Measurements from ENCODE around the gene CDC23.

The CDC23 gene

DNA sequence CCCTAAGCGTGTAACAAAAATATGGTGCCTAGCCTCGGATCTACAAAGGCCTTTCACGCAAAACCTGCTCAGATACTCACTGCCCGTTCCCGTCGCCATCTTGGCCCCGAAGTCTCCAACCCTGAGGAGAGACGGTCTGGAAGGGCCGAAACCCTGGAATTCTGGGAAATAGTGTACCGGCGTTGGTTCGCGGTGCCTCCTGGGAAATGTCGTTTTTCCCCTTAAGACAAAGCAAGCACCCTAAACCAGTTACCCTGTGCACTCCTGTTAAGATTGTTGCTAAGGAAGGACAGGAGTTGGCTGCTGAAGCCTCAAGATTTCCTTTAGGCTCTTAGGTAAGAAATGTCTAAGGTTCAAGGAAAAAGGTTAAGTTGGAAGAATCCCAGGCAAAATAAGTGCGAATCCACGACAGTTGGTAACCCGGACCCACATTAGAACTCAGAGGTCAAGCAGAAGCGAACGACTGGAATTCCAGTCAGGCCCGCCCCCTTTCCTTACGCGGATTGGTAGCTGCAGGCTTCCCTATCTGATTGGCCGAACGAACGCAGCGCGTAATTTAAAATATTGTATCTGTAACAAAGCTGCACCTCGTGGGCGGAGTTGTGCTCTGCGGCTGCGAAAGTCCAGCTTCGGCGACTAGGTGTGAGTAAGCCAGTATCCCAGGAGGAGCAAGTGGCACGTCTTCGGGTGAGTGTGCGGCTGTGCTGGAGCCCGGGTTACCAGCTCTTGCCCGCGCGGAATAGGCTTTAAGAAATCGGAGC is 34.4 kb downstream of the CDC23 start, which contains the start of the genes BRD8 and KIF20A:
Gene BRD8 (minus strand): TSS at position 115 of the 761 bp plus-strand sequence. CDS start 16 bp downstream, at position 99.
Gene KIF20A (plus strand): TSS at position 597 of the 761 bp plus-strand sequence. CDS start 569 bp downstream, outside the sequence.
- H3K27ac ChIP-seq = peak within 1 kb of the TSS; percentile 96
- no peak for TF ChIP-seq CTCF (conservative IDR thresholded peaks at IDR 0.05)

DNA sequence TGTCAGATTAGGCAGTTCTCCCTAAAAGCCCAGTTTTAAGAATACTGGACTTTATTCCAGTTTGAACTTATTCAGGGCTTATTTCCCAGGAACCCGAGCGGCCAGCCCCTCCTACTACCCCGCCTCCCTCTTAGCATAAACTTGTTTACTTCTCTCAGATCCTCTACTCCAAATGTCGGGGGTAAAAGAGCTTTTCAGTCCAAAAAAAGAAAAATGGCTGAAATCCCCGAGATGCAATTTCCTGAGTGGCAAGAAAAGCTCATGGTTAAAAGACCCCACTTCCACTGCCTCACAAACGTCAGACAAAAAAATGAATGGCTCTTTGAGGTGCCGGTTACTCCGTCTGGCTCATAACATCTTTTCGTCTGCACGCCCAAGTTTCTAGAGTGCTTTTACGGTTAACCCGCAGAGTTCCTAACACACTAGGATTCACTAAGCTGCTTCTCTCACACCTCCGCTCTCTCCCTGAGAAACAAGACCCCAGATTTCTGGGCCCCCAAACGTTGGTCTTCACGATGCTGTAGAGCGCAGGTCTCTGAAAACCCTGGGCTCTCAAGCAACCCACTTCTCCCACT is 35.1 kb downstream of the CDC23 start:
- peak overlapping the region; percentile 96 for H3K27ac ChIP-seq

DNA sequence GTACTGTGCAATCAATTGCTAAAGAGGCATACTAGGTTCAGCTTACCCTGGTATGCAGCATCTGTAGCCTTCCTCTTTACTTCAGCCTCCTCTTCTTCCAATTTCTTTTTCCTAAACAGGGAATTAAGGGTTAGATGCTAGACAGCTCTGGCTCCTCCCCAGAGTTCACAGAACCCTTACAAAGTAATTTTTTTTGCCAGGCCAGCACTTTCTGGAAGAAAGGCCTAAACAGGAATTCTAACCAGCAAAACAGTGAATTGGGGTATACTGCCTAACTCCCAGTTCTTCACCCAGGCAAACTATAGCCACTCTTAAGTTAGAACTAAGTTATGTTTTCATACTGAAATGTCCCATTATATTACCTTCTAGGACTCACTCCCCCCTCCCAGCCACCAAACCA is 42.8 kb downstream of the CDC23 start:
- no peak for TF ChIP-seq CTCF (conservative IDR thresholded peaks at IDR 0.05)
- H3K27ac ChIP-seq = no peak overlapping the region

More for the DNA sequence above, 35.1 kb downstream of the CDC23 start:
- no peak for TF ChIP-seq CTCF (conservative IDR thresholded peaks at IDR 0.05)

- no peak overlapping the region for H3K27ac ChIP-seq
Measured at GRCh38 chr5:138169124-138169523, 44.0 kb downstream of the CDC23 start.

DNA sequence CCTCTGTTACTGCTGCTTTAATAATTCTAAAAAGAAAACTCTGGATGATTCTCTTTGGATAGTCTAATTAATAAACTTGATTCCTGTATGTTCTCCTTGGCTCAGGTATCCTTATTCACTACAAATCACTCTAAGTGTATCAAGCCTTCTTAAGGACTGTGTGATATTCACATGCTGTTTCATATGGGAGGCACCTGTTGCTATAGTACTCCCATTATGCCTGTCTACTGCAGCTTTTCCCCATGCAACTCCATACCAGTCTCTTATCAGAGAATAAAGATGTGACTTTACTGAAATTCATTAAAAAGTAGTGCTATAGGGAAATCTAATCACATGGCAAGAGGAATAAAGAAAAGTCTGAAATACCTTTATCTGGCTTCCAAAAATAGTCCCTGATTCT is 49.4 kb downstream of the CDC23 start:
- TF ChIP-seq CTCF (conservative IDR thresholded peaks at IDR 0.05) = no peak
- H3K27ac ChIP-seq = no peak overlapping the region

More at GRCh38 chr5:138169124-138169523, 44.0 kb downstream of the CDC23 start:
- TF ChIP-seq CTCF (conservative IDR thresholded peaks at IDR 0.05) = no peak

GRCh38 chr5:138160706-138161105 is 52.4 kb downstream of the CDC23 start:
- no peak overlapping the region for H3K27ac ChIP-seq
- TF ChIP-seq CTCF (conservative IDR thresholded peaks at IDR 0.05) = no peak

GRCh38 chr5:138159666-138160065 is 53.5 kb downstream of the CDC23 start:
- no peak overlapping the region for H3K27ac ChIP-seq
- no peak for TF ChIP-seq CTCF (conservative IDR thresholded peaks at IDR 0.05)
